CD4-positive, CD25-positive, alpha-beta regulatory T cell (primary cell): ENCODE measurements around the gene PARP4. TPM values are rescaled to one million over a fixed set of nuclear protein-coding genes. Genes with fewer than 3 reads are reported as not detected.
"Not testable (repeated sequence)": the region's sequence is repeated elsewhere in the genome, so short reads cannot be mapped to it uniquely, and the experiment has no call there.

Experiments used
- ATAC-seq, 2 donors: fragments of 150-1000 bp; cut with Tn5 transposase; one replicate each; pipeline ENCODE4 v1.10.0; 2021; ENCODE audit warnings: low read depth in 2 of 2, moderate number of reproducible peaks in 2 of 2, moderate library complexity in 1 of 2
- DNase-seq, 3 donors: peaks; one replicate each; pipeline versions ENCODE4 v3.0.0 to v3.0.0-alpha.2; 2012 to 2022; ENCODE audit warnings: mixed read lengths in 1 of 3
- H3K27ac ChIP-seq: one replicate; pipeline ENCODE4 v1.7.0; 2013; ENCODE audit warnings: mild to moderate bottlenecking, low read length; ENCODE audit not compliant: insufficient read depth, poor library complexity, severe bottlenecking
- H3K27me3 ChIP-seq: one replicate; pipeline ENCODE4 v1.7.0; 2013; ENCODE audit warnings: low read length; ENCODE audit not compliant: control insufficient read depth, insufficient read depth
- H3K36me3 ChIP-seq: one replicate; pipeline ENCODE4 v1.7.0; 2013; ENCODE audit warnings: mild to moderate bottlenecking, low read length, moderate library complexity; ENCODE audit not compliant: control insufficient read depth, insufficient read depth
- H3K4me1 ChIP-seq: 2 replicates; pipeline ENCODE4 v1.7.0; 2013; ENCODE audit warnings: mild to moderate bottlenecking, low read length; ENCODE audit not compliant: insufficient read depth, control insufficient read depth, poor library complexity, severe bottlenecking
- H3K4me3 ChIP-seq: one replicate; pipeline ENCODE4 v1.7.0; 2013; ENCODE audit warnings: low read depth, mild to moderate bottlenecking, low read length, moderate library complexity
- H3K9me3 ChIP-seq, 2 experiments: 1 replicate in 1 of 2; 2 replicates in 1 of 2; pipeline ENCODE4 v1.7.0; 2013; ENCODE audit warnings: low read length in 2 of 2, mild to moderate bottlenecking in 1 of 2, moderate library complexity in 1 of 2; ENCODE audit not compliant: control insufficient read depth in 2 of 2
- H3K27ac Mint-ChIP-seq, 3 donors: one replicate each; pipeline ENCODE4 v1.8.0; 2020 to 2022; ENCODE audit warnings: mild to moderate bottlenecking in 3 of 3, mixed read lengths in 3 of 3, moderate library complexity in 2 of 3
- H3K27me3 Mint-ChIP-seq: one replicate; pipeline ENCODE4 v1.8.0; 2022; ENCODE audit warnings: mild to moderate bottlenecking, mixed read lengths
- H3K36me3 Mint-ChIP-seq: one replicate; pipeline ENCODE4 v1.8.0; 2020; ENCODE audit warnings: mixed read lengths
- H3K4me1 Mint-ChIP-seq, 4 donors: one replicate each; pipeline ENCODE4 v1.8.0; 2020 to 2022; ENCODE audit warnings: mixed read lengths in 4 of 4, mild to moderate bottlenecking in 1 of 4
- H3K4me3 Mint-ChIP-seq, 4 donors: one replicate each; pipeline ENCODE4 v1.8.0; 2020 to 2022; ENCODE audit warnings: mild to moderate bottlenecking in 4 of 4, mixed read lengths in 4 of 4, moderate library complexity in 3 of 4
- H3K9me3 Mint-ChIP-seq, 7 donors: one replicate each; pipeline ENCODE4 v1.8.0; 2020 to 2022; ENCODE audit warnings: mixed read lengths in 7 of 7, mild to moderate bottlenecking in 3 of 7, moderate library complexity in 2 of 7
- polyA plus RNA-seq, 4 donors: library from polyadenylated mRNA; unstranded; fragments of 300-500 nt; fragmentation: Illumina TruSeq; gene quantifications; one replicate each; pipeline ENCODE4 v1.2.3, GENCODE V29; 2021
- total RNA-seq: library from RNA; stranded (reverse); gene quantifications from one replicate; pipeline ENCODE4 v1.2.3, GENCODE V29; 2022

The PARP4 gene
- total and polyA plus RNA-seq, 5 donors from 2014 or later = 61.4 to 71.8 (median 64.4) TPM

GRCh38 chr13:24390795-24391194, 121.8 kb downstream of the PARP4 start:
- not testable (repeated sequence) for H3K27me3 Mint-ChIP-seq, H3K36me3 Mint-ChIP-seq, DNase-seq, H3K9me3 Mint-ChIP-seq, ATAC-seq, H3K27ac Mint-ChIP-seq, H3K27ac ChIP-seq, H3K27me3 ChIP-seq, H3K4me1 ChIP-seq, H3K4me3 ChIP-seq, H3K4me3 Mint-ChIP-seq, H3K4me1 Mint-ChIP-seq, H3K9me3 ChIP-seq, H3K36me3 ChIP-seq

GRCh38 chr13:24389506-24389905, 123.1 kb downstream of the PARP4 start:
- Histone ChIP-seq H3K27ac (no peak overlapping the region), H3K9me3 (no peaks in the 10 kb centered on the region), H3K4me1 (no peaks in the 10 kb centered on the region), H3K4me3 (no peak overlapping the region), H3K36me3 (no peaks in the 10 kb centered on the region), H3K27me3 (no peaks in the 10 kb centered on the region)
- Mint-ChIP-seq H3K9me3 (peaks cover 0 to 3% (median 0%) of the 10 kb centered on the region in 7 donors), H3K36me3 (no peaks in the 10 kb centered on the region), H3K27me3 (no peaks in the 10 kb centered on the region), H3K4me3 (no peak overlapping the region), H3K4me1 (no peaks in the 10 kb centered on the region), H3K27ac (no peak overlapping the region)
- ATAC-seq (no peak), DNase-seq (no peak)

- H3K4me3 ChIP-seq, H3K9me3 Mint-ChIP-seq, ATAC-seq, H3K36me3 ChIP-seq, H3K36me3 Mint-ChIP-seq, H3K27ac ChIP-seq, H3K4me1 Mint-ChIP-seq, DNase-seq, H3K4me3 Mint-ChIP-seq, H3K4me1 ChIP-seq, H3K9me3 ChIP-seq, H3K27ac Mint-ChIP-seq, H3K27me3 Mint-ChIP-seq, H3K27me3 ChIP-seq: not testable (repeated sequence)
Measured at GRCh38 chr13:24388743-24389142, 123.8 kb downstream of the PARP4 start.

GRCh38 chr13:24386816-24387708, 125.5 kb downstream of the PARP4 start:
- Mint-ChIP-seq H3K27me3 (no peaks in the 10 kb centered on the region), H3K36me3 (no peaks in the 10 kb centered on the region), H3K4me1 (no peaks in the 10 kb centered on the region), H3K4me3 (no peak overlapping the region), H3K9me3 (no peaks in the 10 kb centered on the region), H3K27ac (no peak overlapping the region)
- ATAC-seq (no peak), DNase-seq (no peak)
- no peak overlapping the region for H3K4me3 ChIP-seq
- H3K27me3 ChIP-seq = no peaks in the 10 kb centered on the region
- H3K4me1 ChIP-seq = no peaks in the 10 kb centered on the region
- H3K27ac ChIP-seq = no peak overlapping the region
- H3K9me3 ChIP-seq = no peaks in the 10 kb centered on the region
- no peaks in the 10 kb centered on the region for H3K36me3 ChIP-seq

GRCh38 chr13:24385902-24386301, 126.7 kb downstream of the PARP4 start:
- Histone ChIP-seq H3K27me3 (no peaks in the 10 kb centered on the region), H3K4me3 (no peak overlapping the region), H3K27ac (no peak overlapping the region), H3K36me3 (no peaks in the 10 kb centered on the region), H3K4me1 (no peaks in the 10 kb centered on the region), H3K9me3 (no peaks in the 10 kb centered on the region)
- Mint-ChIP-seq H3K9me3 (no peaks in the 10 kb centered on the region), H3K4me1 (no peaks in the 10 kb centered on the region), H3K4me3 (no peak overlapping the region), H3K27me3 (peaks cover 2% of the 10 kb centered on the region), H3K27ac (no peak overlapping the region), H3K36me3 (no peaks in the 10 kb centered on the region)
- ATAC-seq (no peak), DNase-seq (no peak)

- not testable (repeated sequence) for H3K36me3 Mint-ChIP-seq
Measured at GRCh38 chr13:24384946-24385345, 127.6 kb downstream of the PARP4 start.

GRCh38 chr13:24384091-24384490, 128.5 kb downstream of the PARP4 start:
- H3K4me3 ChIP-seq, H3K36me3 ChIP-seq, ATAC-seq, H3K4me3 Mint-ChIP-seq, H3K4me1 ChIP-seq, H3K9me3 Mint-ChIP-seq, H3K4me1 Mint-ChIP-seq, H3K9me3 ChIP-seq, DNase-seq, H3K27ac ChIP-seq, H3K27me3 ChIP-seq, H3K27ac Mint-ChIP-seq, H3K36me3 Mint-ChIP-seq: not testable (repeated sequence)
- peaks cover 11% of the 10 kb centered on the region for H3K27me3 Mint-ChIP-seq

More at GRCh38 chr13:24384946-24385345, 127.6 kb downstream of the PARP4 start:
- H3K4me1 ChIP-seq, H3K4me3 ChIP-seq, H3K9me3 ChIP-seq, H3K27me3 Mint-ChIP-seq, H3K4me1 Mint-ChIP-seq, H3K27ac Mint-ChIP-seq, H3K27ac ChIP-seq, ATAC-seq, H3K9me3 Mint-ChIP-seq, DNase-seq, H3K36me3 ChIP-seq, H3K27me3 ChIP-seq, H3K4me3 Mint-ChIP-seq: not testable (repeated sequence)
